NCI-H2081 (cell line): ENCODE results near the gene DUS1L.

Experiments used
- DNase-seq, 2 experiments: peaks; one replicate each; lab custom pipeline; 2025; lab: John Stamatoyannopoulos, UW

DUS1L gene

GRCh38 chr17:82076018-82076784 is 10.6 kb upstream of the DUS1L start:
- no peak for DNase-seq

GRCh38 chr17:82073446-82073845 is 7.8 kb upstream of the DUS1L start:
- no peak for DNase-seq

- no peak for DNase-seq
These were observed 7.2 kb upstream of the DUS1L start for GRCh38 chr17:82072827-82073226.

- no peak for DNase-seq
These were observed 5.0 kb upstream of the DUS1L start for GRCh38 chr17:82070611-82071010.

- no peak for DNase-seq
These were observed 389 bp downstream of the DUS1L start for GRCh38 chr17:82065193-82065637.

GRCh38 chr17:82064433-82065192 is 991 bp downstream of the DUS1L start:
- peak; percentile 48 to 67 for DNase-seq

- DNase-seq, result no peak
These were observed 1.9 kb downstream of the DUS1L start for GRCh38 chr17:82063424-82064415.

- DNase-seq, result no peak
These were observed 2.6 kb downstream of the DUS1L start for GRCh38 chr17:82062984-82063368.

GRCh38 chr17:82062076-82062983 is 3.3 kb downstream of the DUS1L start:
- no peak for DNase-seq

GRCh38 chr17:82061047-82061925 is 4.3 kb downstream of the DUS1L start:
- no peak for DNase-seq

- DNase-seq, result no peak
These were observed 5.0 kb downstream of the DUS1L start for GRCh38 chr17:82060614-82061013.

GRCh38 chr17:82060001-82060380 is 5.6 kb downstream of the DUS1L start:
- no peak for DNase-seq

GRCh38 chr17:82059272-82060000 is 6.2 kb downstream of the DUS1L start:
- no peak for DNase-seq

- no peak for DNase-seq
These were observed 6.8 kb downstream of the DUS1L start for GRCh38 chr17:82058855-82059249.

- DNase-seq, result no peak
These were observed 7.3 kb downstream of the DUS1L start for GRCh38 chr17:82058230-82058854.

- peak in 1 of 2 experiments; percentile 10 for DNase-seq
These were observed 8.6 kb downstream of the DUS1L start for GRCh38 chr17:82056729-82057621.

- no peak for DNase-seq
These were observed 9.5 kb downstream of the DUS1L start for GRCh38 chr17:82055965-82056728.
